Activated CD4-positive, alpha-beta T cell treated with anti-CD3 and anti-CD28 coated beads, Interleukin-2, amount 10 ng/mL, durations not matched to agents 24 days and 14 days (primary cell): ENCODE data around the gene MPP3. TPM values are rescaled to one million over a fixed set of nuclear protein-coding genes. Genes with fewer than 3 reads are reported as not detected.
"Not testable (repeated sequence)": the region's sequence is repeated elsewhere in the genome, so short reads cannot be mapped to it uniquely, and the experiment has no call there.

Source experiments
- DNase-seq: peaks from one replicate; pipeline ENCODE4 v3.0.0; 2022
- H3K27ac Mint-ChIP-seq: one replicate; pipeline ENCODE4 v1.8.0; 2022; ENCODE audit warnings: mild to moderate bottlenecking, mixed read lengths
- H3K27me3 Mint-ChIP-seq: one replicate; pipeline ENCODE4 v1.8.0; 2022; ENCODE audit warnings: mixed read lengths
- H3K36me3 Mint-ChIP-seq: one replicate; pipeline ENCODE4 v1.8.0; 2022; ENCODE audit warnings: low read depth, mild to moderate bottlenecking, mixed read lengths
- H3K4me1 Mint-ChIP-seq: one replicate; pipeline ENCODE4 v1.8.0; 2021; ENCODE audit warnings: mixed read lengths
- H3K4me3 Mint-ChIP-seq: one replicate; pipeline ENCODE4 v1.8.0; 2022; ENCODE audit warnings: mild to moderate bottlenecking, moderate library complexity, mixed read lengths
- H3K9me3 Mint-ChIP-seq: one replicate; pipeline ENCODE4 v1.8.0; 2021; ENCODE audit warnings: mixed read lengths
- intact Hi-C: fragments of 100-400 bp; cut with micrococcal nuclease; formaldehyde crosslinking; loops from one replicate; pipeline ENCODE4 v1.15.1; 2023
- total RNA-seq: library from RNA; stranded (reverse); gene quantifications from 2 replicates; pipeline ENCODE4 v1.2.3, GENCODE V29; 2022

The MPP3 gene
- total RNA-seq, 1 donor from 2014 or later = 0.63 TPM

DNA sequence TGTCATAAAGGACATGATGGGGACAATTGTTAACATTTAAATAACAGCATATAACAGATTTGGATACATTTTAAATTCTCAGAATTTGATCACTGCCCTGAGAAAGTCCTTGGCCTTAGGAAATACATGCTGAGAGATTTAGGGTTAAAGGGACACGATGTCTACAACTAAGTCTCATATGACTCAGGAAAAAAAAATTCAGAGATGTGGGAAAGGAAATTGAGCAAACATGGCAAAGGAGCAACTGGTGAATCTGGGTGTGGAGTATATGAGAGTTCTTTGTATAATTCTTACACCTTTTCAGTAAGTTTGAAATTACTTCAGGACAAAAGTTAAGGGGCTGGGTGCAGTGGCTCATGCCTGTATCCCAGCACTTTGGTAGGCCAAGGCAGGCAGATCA, 18.2 kb downstream of the MPP3 start:
- no peaks in the 10 kb centered on the region for H3K4me1 Mint-ChIP-seq
- H3K9me3 Mint-ChIP-seq = no peaks in the 10 kb centered on the region
- no peak overlapping the region for H3K4me3 Mint-ChIP-seq

DNA sequence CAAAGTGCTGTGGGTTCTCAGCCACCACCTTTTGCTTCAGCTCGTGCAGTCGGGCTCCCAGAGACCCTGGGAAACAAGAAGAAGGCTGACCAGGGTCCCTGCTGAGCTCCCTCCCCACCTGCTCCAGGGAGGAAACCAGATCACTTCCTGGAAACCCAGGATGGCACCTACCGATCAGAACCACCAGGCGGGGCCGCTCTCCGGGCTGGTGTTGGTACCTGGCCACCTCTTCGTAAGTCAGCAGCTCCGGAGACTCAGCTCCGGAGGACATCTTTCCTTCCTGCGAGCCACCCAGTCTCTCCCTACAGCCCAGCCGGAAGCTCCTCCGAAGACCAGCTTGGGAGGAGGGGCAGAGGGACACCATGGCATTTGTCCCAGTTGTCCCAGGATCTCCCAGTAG, 18.9 kb downstream of the MPP3 start:
- no peak for DNase-seq
- H3K9me3 Mint-ChIP-seq = no peaks in the 10 kb centered on the region
- no peaks in the 10 kb centered on the region for H3K4me1 Mint-ChIP-seq
- H3K4me3 Mint-ChIP-seq = no peak overlapping the region
- peaks cover 5% of the 10 kb centered on the region for H3K27me3 Mint-ChIP-seq
- H3K36me3 Mint-ChIP-seq = no peaks in the 10 kb centered on the region
- H3K27ac Mint-ChIP-seq = no peak overlapping the region
- intact Hi-C loops = no loop called here

More for the DNA sequence above, 18.2 kb downstream of the MPP3 start:
- H3K27ac Mint-ChIP-seq = no peak overlapping the region
- H3K36me3 Mint-ChIP-seq = no peaks in the 10 kb centered on the region
- DNase-seq = no peak
- intact Hi-C loops = no loop called here
- H3K27me3 Mint-ChIP-seq = peaks cover 6% of the 10 kb centered on the region

GRCh38 chr17:43813386-43813785, 19.6 kb downstream of the MPP3 start:
- H3K9me3 Mint-ChIP-seq = no peaks in the 10 kb centered on the region

GRCh38 chr17:43812396-43813265, 20.3 kb downstream of the MPP3 start:
- no peaks in the 10 kb centered on the region for H3K36me3 Mint-ChIP-seq
- H3K27me3 Mint-ChIP-seq = peaks cover 5% of the 10 kb centered on the region
- intact Hi-C loops = no loop called here
- H3K9me3 Mint-ChIP-seq = no peaks in the 10 kb centered on the region
- DNase-seq = no peak
- H3K4me3 Mint-ChIP-seq = no peak overlapping the region
- no peaks in the 10 kb centered on the region for H3K4me1 Mint-ChIP-seq
- H3K27ac Mint-ChIP-seq = no peak overlapping the region

More at GRCh38 chr17:43813386-43813785, 19.6 kb downstream of the MPP3 start:
- intact Hi-C loops = no loop called here
- H3K27me3 Mint-ChIP-seq = peaks cover 5% of the 10 kb centered on the region
- no peak overlapping the region for H3K4me3 Mint-ChIP-seq
- DNase-seq = no peak
- H3K36me3 Mint-ChIP-seq = no peaks in the 10 kb centered on the region
- H3K4me1 Mint-ChIP-seq = no peaks in the 10 kb centered on the region
- no peak overlapping the region for H3K27ac Mint-ChIP-seq

DNA sequence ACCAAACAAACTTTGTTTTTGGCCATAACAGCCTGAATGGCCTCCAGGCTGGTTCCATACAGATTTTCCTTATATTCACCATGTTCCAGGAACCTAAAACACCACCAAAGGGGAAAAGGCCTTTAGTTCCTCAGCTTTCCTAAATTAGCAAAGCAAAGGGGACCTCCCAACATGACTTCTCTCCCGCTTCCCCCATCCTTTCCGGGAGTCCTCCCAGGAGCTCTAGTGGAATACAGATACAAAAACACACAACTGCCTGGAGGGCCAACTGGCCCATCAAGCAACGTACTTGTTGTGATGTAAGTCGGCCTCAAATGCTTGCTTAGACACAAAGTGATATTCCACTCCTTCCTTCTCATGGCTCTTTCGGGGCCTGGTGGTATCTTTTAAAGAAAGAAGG, 22.1 kb downstream of the MPP3 start:
- Mint-ChIP-seq H3K4me1 (no peaks in the 10 kb centered on the region), H3K9me3 (no peaks in the 10 kb centered on the region), H3K27ac (no peak overlapping the region), H3K4me3 (no peak overlapping the region), H3K27me3 (peaks cover 9% of the 10 kb centered on the region), H3K36me3 (no peaks in the 10 kb centered on the region)
- intact Hi-C loops = no loop called here
- no peak for DNase-seq

GRCh38 chr17:43810226-43810715, 22.7 kb downstream of the MPP3 start:
- DNase-seq = no peak
- Mint-ChIP-seq H3K9me3 (no peaks in the 10 kb centered on the region), H3K27me3 (peaks cover 13% of the 10 kb centered on the region), H3K36me3 (no peaks in the 10 kb centered on the region), H3K4me3 (no peak overlapping the region), H3K27ac (no peak overlapping the region), H3K4me1 (no peaks in the 10 kb centered on the region)
- intact Hi-C loops = no loop called here

DNA sequence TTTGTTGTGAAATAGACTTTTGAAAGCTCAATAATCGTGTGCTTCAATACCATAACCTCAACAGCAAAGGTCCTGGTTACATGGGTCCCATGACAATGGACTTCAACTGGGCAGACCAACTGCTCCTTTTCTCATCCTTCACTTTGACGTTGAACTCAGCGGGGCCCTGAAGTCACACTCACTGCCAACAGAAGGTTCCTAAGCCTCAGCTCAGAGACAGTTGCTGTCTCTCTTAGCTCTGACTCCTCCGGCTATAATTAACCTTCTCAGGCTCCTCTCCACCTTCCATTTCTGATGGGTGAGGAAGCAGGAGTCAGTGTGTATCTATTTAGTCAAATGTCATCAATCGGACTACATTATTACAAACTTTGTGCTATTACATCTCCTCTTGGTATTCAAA, 23.8 kb downstream of the MPP3 start:
- intact Hi-C loops = no loop called here
- Mint-ChIP-seq H3K27me3 (peaks cover 18% of the 10 kb centered on the region), H3K4me3 (no peak overlapping the region), H3K9me3 (no peaks in the 10 kb centered on the region), H3K27ac (no peak overlapping the region), H3K36me3 (no peaks in the 10 kb centered on the region), H3K4me1 (no peaks in the 10 kb centered on the region)
- no peak for DNase-seq

GRCh38 chr17:43808076-43808475, 24.9 kb downstream of the MPP3 start:
- Mint-ChIP-seq H3K4me1 (no peaks in the 10 kb centered on the region), H3K9me3 (no peaks in the 10 kb centered on the region), H3K27me3 (peaks cover 26% of the 10 kb centered on the region), H3K4me3 (no peak overlapping the region), H3K27ac (no peak overlapping the region), H3K36me3 (no peaks in the 10 kb centered on the region)
- DNase-seq = no peak
- intact Hi-C loops = no loop called here

DNA sequence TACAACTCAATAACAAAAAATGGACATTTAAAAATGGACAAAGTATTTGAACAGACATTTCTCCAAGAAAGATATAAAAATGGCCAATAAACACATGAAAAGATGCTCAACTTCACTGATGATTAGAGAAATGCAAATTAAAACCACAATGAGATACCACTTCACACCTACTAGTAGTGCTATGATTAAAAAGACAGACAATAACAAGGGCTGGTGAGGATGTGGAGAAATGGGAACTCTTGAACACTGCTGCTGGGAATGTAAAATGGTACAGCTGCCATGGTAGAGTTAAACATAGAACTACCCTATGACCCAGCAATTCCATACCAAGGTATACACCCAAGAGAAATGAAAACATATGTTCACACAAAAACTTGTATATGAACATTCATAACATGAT, 27.8 kb downstream of the MPP3 start:
- H3K27ac Mint-ChIP-seq = no peak overlapping the region
- no peak for DNase-seq
- no peaks in the 10 kb centered on the region for H3K36me3 Mint-ChIP-seq
- H3K9me3 Mint-ChIP-seq = no peaks in the 10 kb centered on the region
- no peak overlapping the region for H3K4me3 Mint-ChIP-seq
- intact Hi-C loops = no loop called here
- H3K27me3 Mint-ChIP-seq = peaks cover 24% of the 10 kb centered on the region
- no peaks in the 10 kb centered on the region for H3K4me1 Mint-ChIP-seq

DNA sequence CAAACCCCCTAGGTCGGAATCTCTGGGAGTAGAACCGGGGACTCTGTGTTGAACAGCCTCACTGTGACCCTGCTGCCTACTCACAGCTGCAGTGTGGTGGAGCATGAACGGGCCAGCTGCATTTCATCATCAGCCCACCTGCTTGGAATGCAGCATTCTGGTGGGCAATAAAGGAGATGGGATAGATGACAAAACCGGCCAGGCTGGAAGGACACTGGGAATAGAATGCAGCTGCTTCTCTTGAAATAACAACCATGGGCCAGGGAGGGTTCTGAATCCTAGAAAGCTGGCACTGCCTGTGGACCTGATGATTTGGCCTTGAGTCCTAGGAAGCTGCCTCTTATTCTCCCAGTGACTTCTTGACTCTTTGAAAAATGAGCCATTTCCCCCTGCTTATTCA, 29.2 kb downstream of the MPP3 start:
- intact Hi-C loops = no loop called here
- H3K9me3 Mint-ChIP-seq = no peaks in the 10 kb centered on the region
- H3K4me3 Mint-ChIP-seq = no peak overlapping the region
- H3K4me1 Mint-ChIP-seq = no peaks in the 10 kb centered on the region
- no peaks in the 10 kb centered on the region for H3K36me3 Mint-ChIP-seq
- no peak for DNase-seq
- no peak overlapping the region for H3K27ac Mint-ChIP-seq
- H3K27me3 Mint-ChIP-seq = peaks cover 30% of the 10 kb centered on the region

GRCh38 chr17:43801844-43802243, 31.1 kb downstream of the MPP3 start:
- no peaks in the 10 kb centered on the region for H3K36me3 Mint-ChIP-seq
- intact Hi-C loops = no loop called here
- no peak for DNase-seq
- no peaks in the 10 kb centered on the region for H3K9me3 Mint-ChIP-seq
- H3K4me1 Mint-ChIP-seq = no peaks in the 10 kb centered on the region
- no peak overlapping the region for H3K4me3 Mint-ChIP-seq
- no peak overlapping the region for H3K27ac Mint-ChIP-seq
- peaks cover 32% of the 10 kb centered on the region for H3K27me3 Mint-ChIP-seq

DNA sequence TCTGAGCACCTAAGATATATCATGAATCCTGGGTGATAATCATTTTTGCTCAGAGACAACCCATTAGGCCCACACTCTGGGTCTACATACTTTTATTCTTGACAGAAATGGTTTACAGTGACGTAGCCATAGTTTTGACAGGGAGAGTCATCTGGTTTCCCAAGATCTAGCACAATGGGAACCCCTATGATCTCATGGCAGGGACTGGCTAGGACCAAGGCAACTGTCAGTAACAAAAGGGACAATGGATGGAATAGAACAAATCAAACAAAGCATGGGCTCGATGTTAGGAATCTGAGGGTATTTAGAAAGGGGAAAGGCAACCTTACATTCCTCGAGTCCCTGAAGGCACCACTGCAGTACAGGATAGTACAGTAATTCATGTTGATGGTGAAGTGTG, 32.2 kb downstream of the MPP3 start:
- Mint-ChIP-seq H3K4me1 (no peaks in the 10 kb centered on the region), H3K4me3 (no peak overlapping the region), H3K36me3 (no peaks in the 10 kb centered on the region), H3K9me3 (no peaks in the 10 kb centered on the region), H3K27me3 (peaks cover 35% of the 10 kb centered on the region), H3K27ac (no peak overlapping the region)
- intact Hi-C loops = no loop called here
- no peak for DNase-seq

DNA sequence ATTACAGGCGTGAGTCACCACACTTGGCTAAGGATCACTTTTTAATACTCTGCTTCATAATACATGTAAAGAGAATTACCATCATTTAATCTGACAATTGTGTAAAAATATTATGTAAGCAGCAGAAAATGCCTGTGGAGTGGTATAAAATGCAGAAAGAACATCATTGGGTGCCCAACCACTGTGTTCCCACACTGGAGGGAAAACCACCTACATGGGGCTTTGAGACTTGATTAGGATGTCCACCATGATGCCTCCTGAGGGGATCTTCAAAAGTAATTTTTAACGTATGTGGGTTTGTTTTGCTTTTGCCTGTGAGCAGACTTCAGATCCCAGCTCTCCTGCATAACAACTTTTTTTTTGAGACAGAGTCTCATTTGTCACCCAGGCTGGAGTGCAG, 33.9 kb downstream of the MPP3 start:
- Mint-ChIP-seq H3K9me3 (no peaks in the 10 kb centered on the region), H3K4me3 (no peak overlapping the region), H3K36me3 (no peaks in the 10 kb centered on the region), H3K4me1 (no peaks in the 10 kb centered on the region), H3K27me3 (peaks cover 37% of the 10 kb centered on the region), H3K27ac (no peak overlapping the region)
- DNase-seq = no peak
- intact Hi-C loops = no loop called here

GRCh38 chr17:43798024-43798423, 34.9 kb downstream of the MPP3 start:
- peaks cover 34% of the 10 kb centered on the region for H3K27me3 Mint-ChIP-seq

GRCh38 chr17:43792668-43793067, 40.3 kb downstream of the MPP3 start:
- DNase-seq, H3K36me3 Mint-ChIP-seq, H3K4me1 Mint-ChIP-seq, H3K27ac Mint-ChIP-seq, H3K9me3 Mint-ChIP-seq, intact Hi-C loops, H3K4me3 Mint-ChIP-seq: not testable (repeated sequence)
- peaks cover 32% of the 10 kb centered on the region for H3K27me3 Mint-ChIP-seq

More at GRCh38 chr17:43798024-43798423, 34.9 kb downstream of the MPP3 start:
- H3K36me3 Mint-ChIP-seq, DNase-seq, H3K4me3 Mint-ChIP-seq, H3K27ac Mint-ChIP-seq, H3K9me3 Mint-ChIP-seq, H3K4me1 Mint-ChIP-seq, intact Hi-C loops: not testable (repeated sequence)
